Chondrocyte (in vitro differentiated cells): ENCODE data around the gene TPH2. TPM values are rescaled to one million over a fixed set of nuclear protein-coding genes. Genes with fewer than 3 reads are reported as not detected.

ENCODE experiments used
- DNase-seq: peaks from one replicate; pipeline ENCODE4 v3.0.0; 2021; ENCODE audit warnings: mixed read lengths, low spot score
- H3K27ac Mint-ChIP-seq: one replicate; pipeline ENCODE4 v1.8.0; 2021; ENCODE audit warnings: mild to moderate bottlenecking, moderate library complexity, mixed read lengths; ENCODE audit not compliant: unreplicated experiment
- H3K27me3 Mint-ChIP-seq: 2 replicates; pipeline ENCODE4 v1.8.0; 2021; ENCODE audit warnings: low read depth, mixed read lengths
- H3K36me3 Mint-ChIP-seq: 2 replicates; pipeline ENCODE4 v1.8.0; 2021; ENCODE audit warnings: low read depth, mixed read lengths
- H3K4me1 Mint-ChIP-seq: 2 replicates; pipeline ENCODE4 v1.8.0; 2021; ENCODE audit warnings: low read depth, mild to moderate bottlenecking, mixed read lengths
- H3K4me3 Mint-ChIP-seq: one replicate; pipeline ENCODE4 v1.8.0; 2021; ENCODE audit warnings: mild to moderate bottlenecking, moderate library complexity, mixed read lengths; ENCODE audit not compliant: unreplicated experiment
- H3K9me3 Mint-ChIP-seq: 2 replicates; pipeline ENCODE4 v1.8.0; 2021; ENCODE audit warnings: low read depth, mixed read lengths
- total RNA-seq: library from RNA; stranded (reverse); gene quantifications from 3 replicates; pipeline ENCODE4 v1.2.1, GENCODE V29; 2021
- TF ChIP-seq, protein P1 (sequence below): fragments of 200-600 bp; sonication (generic); IDR thresholded peaks from 2 replicates; pipeline ENCODE4 v1.5.0; 2021; ENCODE audit warnings: antibody characterized with exemption, mild to moderate bottlenecking, moderate library complexity

TPH2 gene
- total RNA-seq, 1 donor from 2014 or later, result not detected

- Mint-ChIP-seq H3K27ac (no peak overlapping the region), H3K4me3 (no peak overlapping the region), H3K9me3 (peaks cover 2% of the 10 kb centered on the region), H3K4me1 (no peaks in the 10 kb centered on the region), H3K27me3 (no peaks in the 10 kb centered on the region), H3K36me3 (peaks cover 46% of the 10 kb centered on the region)
- TF ChIP-seq, protein P1, sequence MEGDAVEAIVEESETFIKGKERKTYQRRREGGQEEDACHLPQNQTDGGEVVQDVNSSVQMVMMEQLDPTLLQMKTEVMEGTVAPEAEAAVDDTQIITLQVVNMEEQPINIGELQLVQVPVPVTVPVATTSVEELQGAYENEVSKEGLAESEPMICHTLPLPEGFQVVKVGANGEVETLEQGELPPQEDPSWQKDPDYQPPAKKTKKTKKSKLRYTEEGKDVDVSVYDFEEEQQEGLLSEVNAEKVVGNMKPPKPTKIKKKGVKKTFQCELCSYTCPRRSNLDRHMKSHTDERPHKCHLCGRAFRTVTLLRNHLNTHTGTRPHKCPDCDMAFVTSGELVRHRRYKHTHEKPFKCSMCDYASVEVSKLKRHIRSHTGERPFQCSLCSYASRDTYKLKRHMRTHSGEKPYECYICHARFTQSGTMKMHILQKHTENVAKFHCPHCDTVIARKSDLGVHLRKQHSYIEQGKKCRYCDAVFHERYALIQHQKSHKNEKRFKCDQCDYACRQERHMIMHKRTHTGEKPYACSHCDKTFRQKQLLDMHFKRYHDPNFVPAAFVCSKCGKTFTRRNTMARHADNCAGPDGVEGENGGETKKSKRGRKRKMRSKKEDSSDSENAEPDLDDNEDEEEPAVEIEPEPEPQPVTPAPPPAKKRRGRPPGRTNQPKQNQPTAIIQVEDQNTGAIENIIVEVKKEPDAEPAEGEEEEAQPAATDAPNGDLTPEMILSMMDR, result no peak
- DNase-seq, result no peak
Measured at GRCh38 chr12:71904629-71905028, 34.0 kb upstream of the TPH2 start.

DNA sequence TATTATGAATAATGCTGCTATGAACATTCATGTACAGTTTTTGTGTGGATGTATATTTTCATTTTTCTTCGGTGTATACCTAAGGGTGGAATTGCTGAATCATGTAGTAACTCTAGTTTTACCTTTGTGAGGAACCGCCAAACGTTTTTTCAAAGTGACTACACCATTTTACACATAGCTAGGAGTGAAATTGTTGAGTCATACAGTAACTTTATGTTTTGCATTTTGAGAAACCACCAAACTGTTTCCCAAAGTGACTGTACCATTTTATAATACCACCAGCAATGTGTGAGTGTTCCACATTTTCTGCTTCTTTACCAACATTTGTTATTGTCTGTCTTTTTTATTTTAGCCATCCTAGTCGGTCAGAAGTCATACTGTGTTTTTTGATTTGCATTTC lies 3.1 kb upstream of the TPH2 start:
- H3K4me1 Mint-ChIP-seq, result peaks cover 6% of the 10 kb centered on the region
- no peak for DNase-seq
- no peak overlapping the region for H3K4me3 Mint-ChIP-seq
- H3K27me3 Mint-ChIP-seq, result peaks cover 40% of the 10 kb centered on the region
- H3K9me3 Mint-ChIP-seq, result peaks cover 3% of the 10 kb centered on the region
- no peaks in the 10 kb centered on the region for H3K36me3 Mint-ChIP-seq
- H3K27ac Mint-ChIP-seq, result no peak overlapping the region
- TF ChIP-seq, protein P1, result no peak

GRCh38 chr12:71940068-71940467 lies 1.4 kb downstream of the TPH2 start:
- DNase-seq, result no peak
- Mint-ChIP-seq H3K36me3 (no peaks in the 10 kb centered on the region), H3K27me3 (peaks cover 63% of the 10 kb centered on the region), H3K4me3 (no peak overlapping the region), H3K27ac (no peak overlapping the region), H3K9me3 (peaks cover 3% of the 10 kb centered on the region), H3K4me1 (peaks cover 6% of the 10 kb centered on the region)
- TF ChIP-seq, protein P1, result no peak

DNA sequence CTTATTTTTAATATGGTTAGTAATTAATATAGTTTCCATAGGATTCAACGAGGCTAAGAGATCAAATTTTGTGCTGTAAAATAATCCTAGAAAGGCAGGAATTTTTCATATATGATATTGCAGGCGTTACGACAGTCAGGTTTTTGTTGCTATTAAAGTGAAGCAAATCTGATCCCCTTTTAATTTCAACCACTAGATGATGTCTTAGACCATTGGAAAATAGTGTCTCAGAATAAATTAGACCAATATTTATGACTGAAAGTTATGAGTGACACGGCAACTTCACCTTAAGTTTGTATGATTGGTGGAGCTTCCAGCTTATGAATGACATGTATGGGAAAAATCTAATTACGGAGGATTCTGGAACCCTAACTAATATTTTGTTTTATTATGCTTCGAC lies 2.5 kb downstream of the TPH2 start:
- H3K27ac Mint-ChIP-seq, result no peak overlapping the region
- no peak for DNase-seq
- peaks cover 6% of the 10 kb centered on the region for H3K4me1 Mint-ChIP-seq
- H3K27me3 Mint-ChIP-seq, result peaks cover 66% of the 10 kb centered on the region
- H3K9me3 Mint-ChIP-seq, result peaks cover 3% of the 10 kb centered on the region
- H3K36me3 Mint-ChIP-seq, result no peaks in the 10 kb centered on the region
- H3K4me3 Mint-ChIP-seq, result no peak overlapping the region
- TF ChIP-seq, protein P1, result no peak

GRCh38 chr12:71942259-71942658 lies 3.6 kb downstream of the TPH2 start:
- H3K4me1 Mint-ChIP-seq, result peaks cover 6% of the 10 kb centered on the region
- no peaks in the 10 kb centered on the region for H3K36me3 Mint-ChIP-seq
- no peak overlapping the region for H3K27ac Mint-ChIP-seq
- H3K9me3 Mint-ChIP-seq, result no peaks in the 10 kb centered on the region
- peaks cover 66% of the 10 kb centered on the region for H3K27me3 Mint-ChIP-seq
- no peak overlapping the region for H3K4me3 Mint-ChIP-seq
- no peak for DNase-seq
- TF ChIP-seq, protein P1, result no peak
